H1 (cell line): Measurements from ENCODE around the gene HIBADH. TPM values are rescaled to one million over a fixed set of nuclear protein-coding genes. Genes with fewer than 3 reads are reported as not detected.

ENCODE experiments used
- CTCF ChIA-PET: fragments of 300-600 bp; sonication (Branson Sonifier 250); formaldehyde crosslinking; loops from one replicate; lab custom pipeline; 2021; ENCODE audit not compliant: partially characterized antibody; lab: Charles Lee
- POLR2A ChIA-PET: fragments of 300-600 bp; sonication (Branson Sonifier 250); formaldehyde crosslinking; loops from one replicate; lab custom pipeline; 2021; ENCODE audit warnings: inconsistent platforms; ENCODE audit not compliant: partially characterized antibody; lab: Charles Lee
- DNase-seq, 2 experiments: peaks; one replicate each; pipeline versions ENCODE4 v3.0.0 to v3.0.0-alpha.2; 2010 to 2022; ENCODE audit warnings: low spot score in 2 of 2, low read depth in 1 of 2, mixed read lengths in 1 of 2
- FAIRE-seq: peaks from 2 replicates; lab custom pipeline; 2011; peaks lifted over from hg19 to GRCh38; lab: Jason Lieb, UNC
- H2AFZ ChIP-seq: 2 replicates; pipeline ENCODE4 v1.8.1; 2012; ENCODE audit warnings: low read length, inconsistent platforms
- H2AK5ac ChIP-seq: 2 replicates; pipeline ENCODE4 v1.6.1; 2013; ENCODE audit warnings: low read depth, low read length
- H2BK120ac ChIP-seq: replicated peaks from 2 replicates; pipeline ENCODE3; 2013; ENCODE audit warnings: low read depth, low read length, inconsistent platforms
- H2BK12ac ChIP-seq: 2 replicates; pipeline ENCODE4 v1.6.1; 2013; ENCODE audit warnings: low read depth, low read length
- H2BK15ac ChIP-seq: 2 replicates; pipeline ENCODE4 v1.6.1; 2013; ENCODE audit warnings: low read length
- H2BK20ac ChIP-seq: 2 replicates; pipeline ENCODE4 v1.6.1; 2013; ENCODE audit warnings: low read length
- H2BK5ac ChIP-seq: 2 replicates; pipeline ENCODE4 v1.6.1; 2013; ENCODE audit warnings: low read depth, low read length
- H3K14ac ChIP-seq: 2 replicates; pipeline ENCODE4 v1.6.1; 2013; ENCODE audit warnings: inconsistent platforms; ENCODE audit not compliant: insufficient read length
- H3K18ac ChIP-seq: 2 replicates; pipeline ENCODE4 v1.6.1; 2013; ENCODE audit warnings: low read length; ENCODE audit errors: extremely low read depth
- H3K23ac ChIP-seq: 2 replicates; pipeline ENCODE4 v1.6.1; 2013; ENCODE audit warnings: inconsistent platforms; ENCODE audit not compliant: insufficient read length
- H3K23me2 ChIP-seq: 2 replicates; pipeline ENCODE4 v1.6.1; 2013; ENCODE audit warnings: low read depth, low read length
- H3K27ac ChIP-seq: 2 replicates; pipeline ENCODE4 v1.6.1; 2011; ENCODE audit warnings: low read depth, low read length, inconsistent platforms
- H3K27me3 ChIP-seq, 4 experiments: replicated peaks in 1 of 4; 1 replicate in 1 of 4; 2 replicates in 3 of 4; pipeline versions ENCODE4 v1.6.1 to v1.8.1; 2011 to 2013; ENCODE audit warnings: low read length in 3 of 4, mild to moderate bottlenecking in 3 of 4, inconsistent platforms in 2 of 4, mixed read lengths in 2 of 4, moderate library complexity in 1 of 4; ENCODE audit not compliant: control insufficient read depth in 3 of 4, insufficient read depth in 3 of 4; ENCODE audit errors: extremely low read depth in 1 of 4
- H3K36me3 ChIP-seq, 4 experiments: 2 replicates each; pipeline versions ENCODE4 v1.6.1 to v1.8.1; 2011 to 2013; ENCODE audit warnings: mild to moderate bottlenecking in 4 of 4, low read length in 3 of 4, moderate library complexity in 2 of 4, control low read depth in 1 of 4, inconsistent platforms in 1 of 4; ENCODE audit not compliant: insufficient read depth in 4 of 4, control insufficient read depth in 2 of 4
- H3K4ac ChIP-seq: replicated peaks from 2 replicates; pipeline ENCODE3; 2013; ENCODE audit warnings: low read length, low read depth, mixed read lengths, inconsistent platforms; ENCODE audit not compliant: insufficient read length
- H3K4me1 ChIP-seq, 4 experiments: replicated peaks in 1 of 4; 1 replicate in 1 of 4; 2 replicates in 3 of 4; pipeline versions ENCODE4 v1.6.1 to v1.8.1; 2011 to 2013; ENCODE audit warnings: low read length in 3 of 4, inconsistent platforms in 2 of 4, mixed read lengths in 1 of 4; ENCODE audit not compliant: insufficient read depth in 4 of 4, control insufficient read depth in 3 of 4
- H3K4me2 ChIP-seq, 2 experiments: 2 replicates each; pipeline versions ENCODE4 v1.6.1 to v1.8.1; 2011 to 2013; ENCODE audit warnings: low read depth in 2 of 2, low read length in 2 of 2, control low read depth in 1 of 2, inconsistent platforms in 1 of 2, mild to moderate bottlenecking in 1 of 2; ENCODE audit not compliant: insufficient read depth in 1 of 2
- H3K4me3 ChIP-seq, 4 experiments: fragments of 200-600, 300-600 bp in 1 of 4; sonication (generic), shearing (Covaris generic), sonication (Bioruptor Twin) in 1 of 4; 2 replicates each; pipeline versions ENCODE4 v1.5.1 to v1.8.1; 2011 to 2016; ENCODE audit warnings: low read length in 4 of 4, low read depth in 3 of 4, control low read depth in 2 of 4, inconsistent platforms in 2 of 4, mild to moderate bottlenecking in 2 of 4, mixed read lengths in 1 of 4, moderate library complexity in 1 of 4; ENCODE audit not compliant: insufficient read depth in 2 of 4; ENCODE audit errors: extremely low read depth in 1 of 4
- H3K56ac ChIP-seq: replicated peaks from 2 replicates; pipeline ENCODE3; 2013; ENCODE audit warnings: low read depth, mild to moderate bottlenecking, mixed read lengths, low read length, inconsistent platforms; ENCODE audit not compliant: insufficient read length
- H3K79me1 ChIP-seq: 2 replicates; pipeline ENCODE4 v1.6.1; 2013; ENCODE audit warnings: low read depth, low read length, control low read depth
- H3K79me2 ChIP-seq, 2 experiments: 2 replicates each; pipeline versions ENCODE4 v1.6.1 to v1.8.1; 2012 to 2013; ENCODE audit warnings: low read length in 2 of 2, mild to moderate bottlenecking in 2 of 2, inconsistent platforms in 1 of 2; ENCODE audit not compliant: insufficient read depth in 2 of 2, control insufficient read depth in 1 of 2
- H3K9ac ChIP-seq, 4 experiments: replicated peaks in 1 of 4; 1 replicate in 1 of 4; 2 replicates in 3 of 4; pipeline versions ENCODE4 v1.6.1 to v1.8.1; 2011 to 2013; ENCODE audit warnings: low read depth in 3 of 4, low read length in 3 of 4, control low read depth in 2 of 4, mild to moderate bottlenecking in 2 of 4, moderate library complexity in 2 of 4, inconsistent platforms in 1 of 4; ENCODE audit errors: extremely low read depth in 1 of 4
- H3K9me3 ChIP-seq, 2 experiments: 2 replicates each; pipeline versions ENCODE4 v1.6.1 to v1.8.1; 2012 to 2013; ENCODE audit warnings: mild to moderate bottlenecking in 2 of 2, moderate library complexity in 2 of 2, control low read depth in 1 of 2, inconsistent platforms in 1 of 2, low read depth in 1 of 2, low read length in 1 of 2, mixed read lengths in 1 of 2; ENCODE audit not compliant: insufficient read depth in 2 of 2
- H4K20me1 ChIP-seq, 2 experiments: replicated peaks in 1 of 2; 2 replicates each; pipeline versions ENCODE3 to v1.8.1; 2011 to 2013; ENCODE audit warnings: inconsistent platforms in 2 of 2, low read length in 2 of 2, mild to moderate bottlenecking in 1 of 2; ENCODE audit not compliant: insufficient read depth in 2 of 2, control insufficient read depth in 1 of 2
- H4K5ac ChIP-seq: 2 replicates; pipeline ENCODE4 v1.6.1; 2013; ENCODE audit warnings: low read length, low read depth, mixed read lengths, inconsistent platforms; ENCODE audit not compliant: insufficient read length
- H4K8ac ChIP-seq: 2 replicates; pipeline ENCODE4 v1.8.0; 2013; ENCODE audit warnings: mild to moderate bottlenecking, moderate library complexity, low read length, inconsistent platforms; ENCODE audit not compliant: insufficient read depth; ENCODE audit errors: extremely low read depth
- H4K91ac ChIP-seq: replicated peaks from 2 replicates; pipeline ENCODE3; 2013; ENCODE audit warnings: low read length, mixed read lengths, inconsistent platforms; ENCODE audit not compliant: insufficient read length
- ATF3 ChIP-seq: IDR thresholded peaks from 2 replicates; pipeline ENCODE4 v1.6.1; 2011; ENCODE audit warnings: low read depth, mild to moderate bottlenecking, low read length; ENCODE audit not compliant: insufficient read depth
- BRCA1 ChIP-seq: IDR thresholded peaks from 2 replicates; pipeline ENCODE4 v1.6.1; 2012; ENCODE audit warnings: low read depth, low read length, improper control_type of control experiment
- CEBPB ChIP-seq: IDR thresholded peaks from 2 replicates; pipeline ENCODE4 v1.6.1; 2012; ENCODE audit warnings: low read depth, low read length
- CHD1 ChIP-seq: IDR thresholded peaks from 2 replicates; pipeline ENCODE4 v1.6.1; 2012; ENCODE audit warnings: low read depth, low read length, improper control_type of control experiment
- EGR1 ChIP-seq: IDR thresholded peaks from 2 replicates; pipeline ENCODE4 v1.6.1; 2011; ENCODE audit warnings: low read depth, low read length, borderline replicate concordance
- EZH2 ChIP-seq: fragments of 200-600 bp; sonication (generic); IDR thresholded peaks from 2 replicates; pipeline ENCODE4 v1.7.1; 2012; ENCODE audit warnings: low read depth, mild to moderate bottlenecking, moderate library complexity, low read length, inconsistent platforms; ENCODE audit not compliant: severe bottlenecking
- JUN ChIP-seq: IDR thresholded peaks from 2 replicates; pipeline ENCODE4 v1.6.1; 2011; ENCODE audit warnings: low read depth, mild to moderate bottlenecking, improper control_type of control experiment, low read length
- KDM4A ChIP-seq: IDR thresholded peaks from one replicate; pipeline ENCODE4 v1.7.1; 2012; ENCODE audit warnings: low read depth, mild to moderate bottlenecking, moderate library complexity, low read length, inconsistent platforms; ENCODE audit not compliant: severe bottlenecking
- RNF2 ChIP-seq: fragments of 200-900, 300-1000 bp; sonication (generic); IDR thresholded peaks from 2 replicates; pipeline ENCODE4 v1.7.1; 2016; ENCODE audit warnings: borderline replicate concordance, low read depth, mild to moderate bottlenecking, antibody characterized with exemption, low read length; ENCODE audit not compliant: poor library complexity, severe bottlenecking; ENCODE audit errors: missing control alignments
- SIX5 ChIP-seq: IDR thresholded peaks from 2 replicates; pipeline ENCODE4 v1.6.1; 2011; ENCODE audit warnings: mild to moderate bottlenecking, low read depth, low read length
- SP2 ChIP-seq: IDR thresholded peaks from 2 replicates; pipeline ENCODE4 v1.6.1; 2012; ENCODE audit warnings: mild to moderate bottlenecking, low read length, inconsistent platforms
- SUZ12 ChIP-seq: fragments of 200-600 bp; sonication (generic); IDR thresholded peaks from 2 replicates; pipeline ENCODE4 v1.6.1; 2012; ENCODE audit warnings: mild to moderate bottlenecking, inconsistent platforms, low read length, moderate library complexity, mixed read lengths
- TAF7 ChIP-seq: optimal IDR thresholded peaks from 2 replicates; pipeline ENCODE3; 2011; ENCODE audit warnings: low read depth, mild to moderate bottlenecking, inconsistent platforms, low read length, moderate library complexity, borderline replicate concordance
- TBP ChIP-seq: IDR thresholded peaks from 2 replicates; pipeline ENCODE4 v1.6.1; 2011; ENCODE audit warnings: low read depth, low read length, improper control_type of control experiment
- WGBS, 2 experiments: shearing (Covaris generic) in 1 of 2; methylation state at CpG; one replicate each; pipeline versions ENCODE4 v1.1.6 to v1.1.7; 2013 to 2015; ENCODE audit warnings: low lambda C conversion rate in 2 of 2, mixed read lengths in 2 of 2, inconsistent platforms in 1 of 2, low coverage in 1 of 2, missing lambda C conversion rate in 1 of 2; ENCODE audit not compliant: insufficient replicate concordance in 2 of 2, insufficient coverage in 1 of 2, insufficient read length in 1 of 2; ENCODE audit errors: extremely low coverage in 1 of 2, missing lambda C conversion rate in 1 of 2; 5-methylcytosine and 5-hydroxymethylcytosine counted together
- polyA plus RNA-seq, 7 experiments: library from polyadenylated mRNA; depleted of rRNA in 3 of 7; stranded (reverse) in 5 of 7; unstranded in 2 of 7; fragments of >200 nt in 5 of 7; fragments of 200-250 nt in 2 of 7; gene quantifications; 1 replicate in 5 of 7; 2 replicates in 1 of 7; 4 replicates in 1 of 7; pipeline versions ENCODE4 v1.2.1 to v1.2.3, GENCODE V29; 2011 to 2013; ENCODE audit warnings: missing spikeins in 2 of 7, mixed read lengths in 2 of 7
- total RNA-seq: library from RNA; stranded (reverse); fragmentation: NEBNext Ultra II Directional; extraction: Animal tissue kit (Norgen Biotek cat#: 25700); gene quantifications from 2 replicates; pipeline ENCODE4 v1.2.1, GENCODE V29; 2021

The HIBADH gene
- total and polyA plus RNA-seq, 2 of the 8 experiments (the other 6 are each of a cell fraction or from before 2014, with no cell fraction given), result 30.1 to 39.5 TPM

DNA sequence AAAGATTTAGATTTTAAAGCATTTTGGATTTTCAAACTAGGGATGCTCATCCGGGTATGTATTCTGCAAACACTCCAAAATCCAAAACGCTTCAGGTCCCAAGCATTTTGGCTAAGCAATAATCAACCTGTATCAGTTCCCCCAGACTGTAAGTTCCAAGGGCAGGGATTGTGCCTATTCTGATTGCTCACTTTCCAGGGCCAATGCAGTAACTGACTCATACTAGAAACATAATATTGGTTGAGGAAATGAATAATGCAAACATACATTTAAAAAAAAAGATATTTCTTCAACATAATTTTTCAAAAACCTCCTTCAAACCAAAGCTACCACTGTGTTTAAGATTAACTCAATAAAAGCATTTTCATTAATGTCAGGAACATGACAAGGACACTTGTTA is 69.5 kb downstream of the HIBADH start:
- Histone ChIP-seq H3K36me3 (no peaks in the 10 kb centered on the region; a peak in 1 of 8 replicates), H3K9ac (no peak overlapping the region), H3K4me3 (no peak overlapping the region), H3K4me2 (no peak overlapping the region), H2BK5ac (no peak overlapping the region), H3K14ac (no peak overlapping the region), H3K79me1 (no peaks in the 10 kb centered on the region), H4K5ac (no peak overlapping the region), H2BK120ac (no peak overlapping the region), H4K91ac (no peak overlapping the region), H3K23me2 (no peaks in the 10 kb centered on the region), H3K27ac (no peak overlapping the region), H3K18ac (no peak overlapping the region), H4K20me1 (no peaks in the 10 kb centered on the region), H2AK5ac (no peak overlapping the region), H3K4ac (no peak overlapping the region), H3K56ac (no peak overlapping the region), H2BK20ac (no peak overlapping the region), H2BK15ac (no peak overlapping the region), H3K9me3 (no peaks in the 10 kb centered on the region), H2AFZ (no peak overlapping the region), H3K27me3 (no peaks in the 10 kb centered on the region), H3K4me1 (peaks cover 0 to 3% (median 1%) of the 10 kb centered on the region in 4 experiments; a peak in 3 of 7 replicates), H3K79me2 (no peaks in the 10 kb centered on the region), H3K23ac (no peak overlapping the region), H2BK12ac (no peak overlapping the region), H4K8ac (no peak overlapping the region)
- FAIRE-seq (no peak), DNase-seq (no peak)
- WGBS, 2 experiments, result 80% methylated on average over 2 of the region's 2 CpGs; no CpG with 5 or more reads in 1 of the 2 experiments
- POLR2A ChIA-PET, result no interaction called here
- CTCF ChIA-PET, result interaction anchor here (1.2 kb wide), 1 partner anchor 31 kb away, joined by 3 read pairs; no protein-coding TSS in a partner anchor
- no peak for TF ChIP-seq CEBPB
- TF ChIP-seq SP2, result no peak
- TF ChIP-seq TBP, result no peak
- no peak for TF ChIP-seq SUZ12
- TF ChIP-seq KDM4A, result no peak
- TF ChIP-seq ATF3, result no peak
- no peak for TF ChIP-seq TAF7
- no peak for TF ChIP-seq RNF2
- no peak for TF ChIP-seq EGR1
- no peak for TF ChIP-seq JUN
- no peak for TF ChIP-seq BRCA1
- TF ChIP-seq SIX5, result no peak
- TF ChIP-seq CHD1, result no peak
- no peak for TF ChIP-seq EZH2
